ENCODE results near the gene UXS1.

Gene UXS1

DNA sequence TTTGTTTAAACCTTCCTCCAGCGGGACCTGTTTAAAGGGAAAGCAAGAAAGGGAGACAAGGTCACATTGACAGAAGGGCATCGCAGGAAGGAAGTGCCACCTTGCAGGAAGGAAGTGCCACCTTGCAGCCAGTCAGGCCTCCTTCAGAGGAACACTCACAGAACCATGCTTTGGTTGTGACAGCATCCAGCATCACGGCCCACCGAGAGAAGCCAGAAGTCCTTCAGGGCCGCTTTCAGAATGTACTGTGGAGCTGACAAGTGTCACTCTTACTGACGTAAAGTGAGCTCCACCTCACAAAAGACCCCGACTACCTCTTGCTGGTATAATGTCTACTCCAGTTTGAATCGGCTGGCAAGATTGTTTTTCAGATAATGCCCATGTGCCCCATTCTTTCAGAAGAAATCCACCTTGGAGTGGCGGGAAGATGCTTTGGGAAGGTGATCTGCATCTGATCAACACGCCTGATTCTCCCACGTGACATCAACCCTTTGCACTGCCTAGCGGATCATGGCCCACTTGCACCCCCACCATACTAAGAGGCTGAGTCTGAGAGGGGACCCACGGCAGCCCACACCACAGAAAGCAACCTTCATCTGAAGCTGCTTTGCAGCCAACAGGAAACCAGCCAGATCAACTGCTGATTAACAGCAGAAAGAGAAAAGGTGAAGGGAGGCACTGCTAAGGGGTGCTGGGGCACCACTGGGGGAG, 99.8 kb downstream of the UXS1 start:
- in situ Hi-C loops (cut with MboI; ENCODE audit: low sequenced_read_pairs): no loop called here

DNA sequence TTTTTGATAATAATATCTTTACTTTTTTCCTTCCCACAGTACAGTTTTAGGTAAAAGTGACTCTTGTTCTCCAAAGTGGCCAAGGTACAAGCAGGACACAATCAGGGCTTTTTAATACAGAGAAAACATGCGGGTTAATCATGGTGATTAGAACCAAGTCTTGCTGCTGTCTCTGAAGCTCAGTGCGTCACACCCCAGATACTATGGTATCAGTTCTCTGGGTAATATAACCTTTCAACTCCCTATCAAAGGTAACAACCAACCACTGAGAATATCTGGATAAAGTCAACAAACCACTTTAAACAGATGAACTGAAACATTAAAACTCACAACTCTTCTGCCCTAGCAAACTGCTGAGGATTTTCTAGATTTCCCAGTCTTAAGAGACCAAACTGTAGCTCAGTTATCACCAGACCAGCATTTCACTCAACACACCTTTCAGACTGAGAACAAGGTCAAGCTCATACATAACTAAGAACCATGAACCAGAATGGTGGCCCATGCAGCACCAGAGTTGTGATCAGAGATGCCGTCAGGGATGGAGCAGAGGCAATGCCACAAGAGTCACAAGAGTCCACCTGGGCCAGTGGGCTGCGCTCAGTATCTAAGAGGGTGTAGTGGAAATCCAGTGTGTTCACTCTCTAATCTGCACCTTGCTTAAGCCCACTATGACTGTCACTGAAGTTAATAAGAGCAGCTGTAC, 103.0 kb downstream of the UXS1 start:
- in situ Hi-C loops (cut with MboI; ENCODE audit: low sequenced_read_pairs): no loop called here

DNA sequence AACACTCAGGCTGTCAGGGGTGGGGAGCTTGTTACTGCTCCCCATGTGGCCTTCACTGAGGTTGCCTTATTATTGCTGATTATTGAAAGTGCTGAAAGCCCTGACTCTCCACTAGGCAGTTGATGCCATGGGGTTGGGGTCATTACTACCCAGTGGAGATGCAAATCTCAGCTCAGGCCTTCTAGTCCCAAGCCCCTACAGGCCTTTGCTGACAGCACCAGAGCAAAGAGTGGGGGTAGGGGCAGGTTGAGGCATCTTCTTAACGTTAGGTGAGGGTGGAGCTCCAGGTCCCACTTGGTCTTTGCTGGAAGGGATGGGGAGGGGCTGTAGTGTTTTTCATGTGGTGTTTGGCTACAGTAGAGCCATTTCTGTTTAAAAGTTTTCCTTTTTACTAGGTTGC, 104.5 kb downstream of the UXS1 start:
- in situ Hi-C loops (cut with MboI; ENCODE audit: low sequenced_read_pairs): no loop called here

DNA sequence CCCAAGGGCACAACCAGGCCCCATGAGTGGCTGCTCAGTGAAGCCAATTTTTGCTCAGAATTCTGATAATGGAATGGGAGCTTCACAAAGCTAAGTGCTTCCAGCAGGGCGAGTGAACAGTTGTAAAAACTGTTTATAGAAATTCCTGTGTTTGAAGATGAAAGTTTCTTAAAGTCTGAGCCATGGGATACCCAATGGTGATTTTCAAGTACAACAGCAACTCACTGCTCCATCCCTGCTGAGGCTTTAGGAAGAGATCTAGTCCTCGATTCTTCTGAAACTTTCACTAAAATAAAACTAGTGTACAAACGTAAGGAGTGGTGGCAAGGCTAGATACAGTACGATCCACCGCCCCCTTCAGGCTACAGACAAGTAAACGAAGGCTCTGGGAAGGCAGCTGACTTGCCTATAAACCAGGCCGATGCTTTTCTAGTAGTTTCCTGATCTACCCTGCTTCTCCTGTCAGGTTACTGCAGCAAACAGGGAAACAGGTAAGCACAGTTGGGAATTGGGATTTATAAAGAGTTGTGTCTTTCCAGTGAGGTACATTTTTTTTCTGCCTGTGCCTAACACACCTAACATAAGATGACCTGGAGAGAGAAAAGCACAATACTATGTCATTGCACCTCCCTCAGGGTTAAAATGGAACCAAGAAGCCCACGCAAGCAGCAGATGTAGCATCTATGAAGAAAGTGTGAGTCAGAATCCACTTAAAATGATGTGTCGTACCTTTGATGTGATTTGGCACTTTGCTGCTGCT, 108.7 kb downstream of the UXS1 start:
- in situ Hi-C loops (cut with MboI; ENCODE audit: low sequenced_read_pairs): no loop called here

DNA sequence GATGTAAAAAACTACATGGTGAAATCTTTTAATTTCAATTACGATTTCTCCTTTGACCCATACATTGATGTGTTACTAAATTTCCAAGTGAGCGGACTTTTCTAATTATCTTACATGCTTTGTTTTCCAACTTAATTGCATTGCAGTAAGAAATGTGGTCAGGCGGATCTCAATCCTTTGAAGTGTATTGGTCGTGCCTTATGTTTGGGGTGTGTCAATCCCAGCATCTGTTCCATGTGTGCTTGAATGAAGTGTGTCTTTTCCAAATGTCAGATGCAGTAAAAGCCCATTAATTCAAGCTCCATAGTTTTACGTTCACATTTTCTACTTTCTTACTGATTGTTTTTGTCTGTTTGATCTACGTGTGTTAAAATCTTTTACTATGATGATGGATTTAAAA, 113.1 kb downstream of the UXS1 start:
- in situ Hi-C loops (cut with MboI; ENCODE audit: low sequenced_read_pairs): no loop called here

DNA sequence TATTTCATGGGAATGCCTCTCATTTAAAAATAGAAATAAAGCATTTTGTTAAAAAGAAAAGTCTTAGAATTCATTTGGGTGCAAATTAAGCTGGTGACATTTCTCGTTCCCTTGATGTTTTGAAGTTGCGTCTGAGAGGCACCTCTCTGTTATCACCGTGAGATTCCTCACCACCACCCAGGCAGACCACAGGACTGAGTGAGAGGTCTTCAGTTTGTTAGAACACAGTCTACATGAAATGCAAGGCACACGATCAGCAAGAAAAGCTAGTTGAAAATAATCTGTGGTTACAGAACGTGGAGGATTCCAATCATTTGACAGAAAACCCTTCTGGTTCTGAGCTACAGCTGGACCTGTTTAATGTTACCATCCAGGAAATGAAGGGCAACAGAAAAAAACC, 116.0 kb downstream of the UXS1 start:
- in situ Hi-C loops (cut with MboI; ENCODE audit: low sequenced_read_pairs): no loop called here

DNA sequence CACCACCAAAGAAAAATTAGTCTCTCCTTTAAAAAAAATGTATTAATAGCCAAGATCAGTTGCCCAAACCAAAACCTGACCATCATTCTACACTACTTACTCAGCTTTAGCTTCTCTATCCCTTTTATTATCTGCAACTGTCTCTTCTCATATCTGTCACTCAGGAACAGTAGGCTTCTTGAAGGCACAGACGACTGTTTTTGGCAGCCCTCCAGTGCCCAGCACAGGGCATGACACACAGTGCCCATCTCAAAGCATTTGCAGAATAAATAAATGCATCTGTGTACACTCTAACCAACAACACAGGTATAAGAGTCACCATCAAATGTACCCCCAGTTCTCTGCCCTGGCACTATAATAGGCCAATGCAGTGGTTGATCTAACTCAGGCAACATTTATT, 117.2 kb downstream of the UXS1 start:
- in situ Hi-C loops (cut with MboI; ENCODE audit: low sequenced_read_pairs): no loop called here

DNA sequence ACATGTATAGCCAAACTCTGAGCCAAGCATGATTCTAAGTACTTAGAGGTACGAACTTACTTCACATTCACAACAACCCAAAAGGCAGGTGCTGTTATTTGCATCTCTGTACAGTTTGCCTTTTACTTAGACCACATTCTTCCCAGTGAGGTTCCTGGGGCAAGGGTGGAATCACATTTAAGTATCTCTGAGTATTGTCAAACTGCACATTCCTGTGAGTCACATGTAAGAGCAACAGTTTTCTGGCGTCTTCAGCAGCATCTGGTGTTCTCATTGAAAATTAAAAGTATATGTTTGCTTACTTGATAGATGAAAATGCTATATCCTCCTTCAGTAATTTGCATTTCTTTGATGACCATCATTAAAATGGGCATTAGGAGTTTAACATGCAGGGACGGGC, 119.1 kb downstream of the UXS1 start:
- in situ Hi-C loops (cut with MboI; ENCODE audit: low sequenced_read_pairs): no loop called here

DNA sequence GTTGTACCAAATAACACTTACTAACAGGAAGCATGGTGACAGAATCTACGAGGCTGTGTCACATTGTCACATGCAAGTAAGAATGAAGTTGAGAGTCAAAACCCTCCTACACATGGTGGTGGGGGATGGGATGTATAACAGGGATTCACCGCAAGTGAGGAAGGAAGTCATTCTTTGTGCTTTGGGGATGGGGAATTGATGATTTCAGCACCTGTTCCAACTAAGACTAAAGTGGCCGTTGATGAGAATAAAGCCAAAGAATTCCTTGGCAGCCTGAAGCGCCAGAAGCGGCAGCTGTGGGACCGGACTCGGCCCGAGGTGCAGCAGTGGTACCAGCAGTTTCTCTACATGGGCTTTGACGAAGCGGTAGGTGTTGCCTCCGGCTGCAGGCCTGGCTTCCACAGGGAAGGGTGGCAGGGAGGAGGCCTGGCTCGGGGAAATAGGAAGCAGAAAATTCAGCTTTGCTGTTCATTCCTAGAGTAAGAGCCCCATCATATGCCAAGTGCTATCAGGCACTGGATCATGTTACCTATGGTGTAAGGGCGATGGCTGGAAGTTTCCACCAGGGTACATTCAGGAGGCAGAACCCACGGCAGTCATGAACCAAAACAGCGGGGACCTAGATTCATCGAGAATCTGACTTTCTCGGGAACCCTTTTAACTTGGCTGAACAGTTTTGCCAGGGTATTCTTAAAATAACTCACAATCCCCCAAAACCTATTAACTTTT, 120.3 kb downstream of the UXS1 start:
- in situ Hi-C loops (cut with MboI; ENCODE audit: low sequenced_read_pairs): no loop called here

DNA sequence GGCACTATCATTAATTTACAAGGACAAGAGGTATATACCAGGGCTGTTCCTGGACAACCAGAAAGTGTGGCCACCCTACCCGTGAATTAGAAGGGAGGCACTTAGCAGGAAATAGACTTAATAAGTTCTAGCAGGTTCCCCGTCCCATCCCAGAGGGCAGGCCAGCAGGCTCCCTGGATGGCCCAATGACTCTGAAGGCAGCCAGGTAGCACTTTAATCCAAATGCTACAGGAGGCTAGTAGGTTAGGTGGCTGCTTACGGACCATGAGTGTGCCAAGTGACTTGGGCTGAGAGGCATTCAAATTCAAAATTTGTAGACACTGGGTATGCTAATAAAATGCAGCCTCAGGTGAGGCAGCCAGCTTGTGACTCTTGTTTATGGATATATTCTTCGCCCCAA, 123.9 kb downstream of the UXS1 start:
- in situ Hi-C loops (cut with MboI; ENCODE audit: low sequenced_read_pairs): no loop called here

DNA sequence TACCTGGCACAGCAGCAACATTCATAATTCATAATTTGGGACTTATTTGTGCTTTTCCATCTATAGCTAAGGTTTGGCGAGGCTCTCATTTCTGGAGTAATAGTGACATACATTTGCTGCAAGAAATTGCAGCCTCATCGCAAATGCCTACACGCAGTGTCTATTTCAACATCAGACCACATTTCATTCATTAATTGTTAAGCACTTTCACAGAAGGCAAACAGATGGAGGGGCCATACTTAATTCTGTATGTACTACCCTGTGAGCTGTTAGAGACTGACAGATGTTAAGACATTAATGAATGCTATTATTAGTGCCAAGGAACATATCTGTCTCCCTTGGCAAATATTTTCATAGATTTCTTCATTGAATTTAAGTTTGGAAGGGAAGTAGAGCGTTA, 125.7 kb downstream of the UXS1 start:
- in situ Hi-C loops (cut with MboI; ENCODE audit: low sequenced_read_pairs): no loop called here

DNA sequence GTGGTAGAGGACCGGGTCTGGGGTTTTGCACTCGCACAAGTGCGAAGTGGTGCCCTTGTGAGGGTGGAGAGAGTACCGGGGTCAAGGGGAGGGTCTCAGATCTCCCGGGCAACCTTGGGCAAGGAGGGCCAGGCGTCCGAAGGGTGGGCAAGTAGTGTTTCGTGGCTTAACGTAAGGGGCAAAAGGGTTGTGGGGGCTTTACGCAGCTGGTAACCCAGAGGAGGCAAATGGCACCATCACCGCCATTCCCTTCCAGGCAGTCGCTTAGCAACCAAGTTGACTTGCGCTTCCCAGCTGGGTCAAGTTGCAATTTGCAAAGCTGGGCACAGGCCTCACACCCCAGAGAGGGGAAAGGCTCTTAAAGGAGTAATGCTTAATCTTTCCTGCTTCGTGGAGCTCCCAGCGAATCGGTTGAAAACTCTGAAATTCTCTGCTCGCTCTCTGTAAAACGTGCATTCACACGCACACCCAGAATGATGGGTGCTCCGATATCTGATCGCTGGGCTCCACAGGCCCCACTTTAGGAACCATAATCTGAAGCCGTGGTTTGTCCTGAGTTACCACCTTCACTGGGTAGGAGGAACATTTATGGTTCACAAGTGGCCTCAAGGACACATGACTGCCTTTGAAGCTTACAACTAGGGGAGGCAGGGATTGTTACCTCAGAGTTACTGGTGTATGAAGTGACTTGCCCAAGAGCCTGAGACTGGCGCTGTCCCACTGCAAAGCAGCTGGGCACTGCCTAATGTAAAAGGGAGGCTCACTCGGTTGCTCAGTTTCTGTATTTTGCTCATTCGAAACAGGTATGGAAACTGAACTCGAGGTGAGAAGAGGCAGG, 127.9 kb downstream of the UXS1 start:
- in situ Hi-C loops (cut with MboI; ENCODE audit: low sequenced_read_pairs): no loop called here

DNA sequence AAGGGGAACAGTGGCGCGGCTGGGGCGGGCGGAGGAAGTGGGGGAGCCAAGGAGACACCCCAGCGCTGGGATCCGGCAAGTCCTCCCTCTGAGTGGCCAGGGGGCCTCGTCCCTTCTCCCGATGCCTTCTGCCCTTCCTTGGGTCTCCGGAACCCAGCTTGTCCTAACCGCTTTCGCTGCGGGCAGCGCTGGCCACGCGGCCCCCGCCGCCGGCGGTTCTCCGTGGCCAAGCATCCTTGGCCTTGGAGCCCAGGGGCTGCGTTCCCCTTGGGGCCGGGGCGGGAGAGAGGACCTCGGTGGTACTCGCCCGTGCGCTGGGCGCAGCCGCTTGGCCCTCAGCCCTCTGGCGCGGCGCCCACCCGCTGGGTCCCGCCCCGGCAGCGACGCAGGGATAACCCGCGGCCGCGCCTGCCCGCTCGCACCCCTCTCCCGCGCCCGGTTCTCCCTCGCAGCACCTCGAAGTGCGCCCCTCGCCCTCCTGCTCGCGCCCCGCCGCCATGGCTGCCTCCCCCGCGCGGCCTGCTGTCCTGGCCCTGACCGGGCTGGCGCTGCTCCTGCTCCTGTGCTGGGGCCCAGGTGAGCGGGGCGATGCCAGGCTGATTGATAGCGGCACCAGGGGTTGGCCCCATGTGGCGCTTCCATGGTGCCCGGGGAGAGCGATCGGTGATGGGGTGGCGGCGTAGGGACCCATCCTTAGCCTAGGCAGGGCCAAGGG, 128.7 kb downstream of the UXS1 start:
- in situ Hi-C loops (cut with MboI; ENCODE audit: low sequenced_read_pairs): no loop called here

DNA sequence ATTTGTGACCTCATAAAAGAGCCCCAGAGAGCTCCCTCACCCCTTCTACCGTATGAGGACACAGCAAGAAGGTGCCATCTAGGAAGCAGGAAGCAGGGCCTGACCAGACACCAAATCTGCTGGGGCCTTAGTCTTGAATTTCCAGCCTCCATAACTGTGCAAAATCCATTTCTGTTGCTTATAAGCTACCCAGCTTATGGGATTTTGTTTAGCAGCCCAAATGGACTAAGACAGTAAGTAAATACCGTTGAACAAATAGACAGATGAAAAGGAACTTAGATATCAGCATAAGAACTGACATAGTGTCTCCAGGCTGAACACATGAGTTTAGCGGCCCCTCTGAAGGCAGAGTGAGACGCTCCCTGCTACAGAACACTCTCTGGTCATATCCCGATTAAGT, 130.9 kb downstream of the UXS1 start:
- in situ Hi-C loops (cut with MboI; ENCODE audit: low sequenced_read_pairs): no loop called here

DNA sequence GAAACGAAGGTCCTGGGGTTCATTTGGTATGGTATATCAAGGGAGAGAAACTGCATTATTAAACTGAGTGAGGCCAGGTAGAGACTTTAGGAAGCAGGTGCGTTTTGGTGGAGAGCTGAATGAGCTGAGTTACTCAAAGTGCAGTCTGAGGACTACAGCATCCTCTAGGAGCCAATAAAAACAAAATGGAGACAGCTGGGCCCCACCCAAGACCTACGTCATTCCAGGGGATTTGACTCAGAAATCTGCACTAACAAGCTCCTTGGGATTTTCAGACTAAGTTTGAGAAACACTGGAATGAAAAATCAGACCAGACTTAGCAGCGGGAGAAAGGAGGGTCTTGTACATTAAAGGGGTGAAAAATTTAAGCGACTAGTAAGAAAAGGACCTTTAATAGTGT, 131.5 kb downstream of the UXS1 start:
- in situ Hi-C loops (cut with MboI; ENCODE audit: low sequenced_read_pairs): no loop called here

DNA sequence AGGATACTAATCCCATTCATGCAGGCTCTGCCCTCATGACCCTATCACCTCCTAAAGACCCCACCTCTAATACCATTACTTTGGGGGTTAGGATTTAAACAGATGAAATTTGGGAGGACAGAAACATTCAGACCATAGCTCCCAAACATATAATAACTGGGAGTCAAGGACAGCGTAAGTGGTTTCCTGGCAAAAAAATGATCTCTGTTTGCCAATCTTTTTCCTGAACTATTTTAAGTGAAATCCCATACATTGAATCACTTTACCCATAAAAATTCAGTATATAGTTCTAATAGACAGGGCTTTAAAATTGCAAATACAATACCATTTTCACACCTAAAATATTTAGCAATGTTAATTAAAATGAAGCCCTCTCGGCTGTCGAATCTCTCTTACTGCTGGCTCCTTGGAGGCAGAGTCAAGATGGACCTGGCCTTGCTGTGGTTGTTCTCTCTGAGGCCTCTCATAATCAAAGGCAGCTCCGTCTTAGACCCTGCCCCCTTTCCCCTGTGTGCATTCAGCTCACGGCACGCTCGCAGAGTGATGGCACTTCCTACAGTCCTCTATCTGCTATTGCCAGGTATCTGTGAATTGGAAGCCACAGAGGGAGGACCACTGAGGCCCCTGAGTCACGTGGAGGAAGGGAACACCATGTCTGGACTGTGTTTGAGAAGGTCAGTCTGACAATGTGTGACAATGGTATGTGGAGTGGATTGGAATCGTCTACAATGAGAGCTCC, 132.3 kb downstream of the UXS1 start:
- in situ Hi-C loops (cut with MboI; ENCODE audit: low sequenced_read_pairs): no loop called here

DNA sequence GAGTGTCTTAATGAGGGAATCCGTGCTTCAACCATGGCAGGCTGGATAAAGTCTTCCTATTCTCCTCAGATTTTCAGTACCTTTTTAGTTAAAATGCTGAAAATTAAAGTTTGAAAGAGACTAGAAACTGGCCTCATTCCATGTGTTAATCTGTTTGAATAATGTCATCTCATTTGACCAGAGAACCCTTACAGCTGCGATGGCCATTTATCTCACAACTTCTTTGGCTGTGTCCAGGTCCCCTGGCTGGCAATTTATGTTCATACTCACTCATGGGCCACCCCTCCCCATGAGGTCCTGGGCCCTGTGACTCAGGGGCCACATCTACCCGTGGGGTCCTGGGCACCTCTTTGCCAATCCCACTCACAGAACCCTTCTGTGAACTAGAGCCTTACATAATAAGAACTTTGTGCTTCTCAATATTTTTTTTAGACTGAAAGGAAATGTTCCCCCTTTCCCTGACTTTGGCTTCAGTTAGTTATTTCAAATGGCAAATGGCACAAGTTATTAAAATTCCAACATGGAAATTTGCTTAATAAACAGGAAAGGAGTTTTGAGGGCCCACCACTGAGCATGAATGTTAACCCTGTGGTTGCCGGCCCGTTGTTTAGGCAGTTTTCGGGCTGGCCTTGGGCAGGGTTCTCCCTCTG, 134.6 kb downstream of the UXS1 start:
- in situ Hi-C loops (cut with MboI; ENCODE audit: low sequenced_read_pairs): no loop called here

DNA sequence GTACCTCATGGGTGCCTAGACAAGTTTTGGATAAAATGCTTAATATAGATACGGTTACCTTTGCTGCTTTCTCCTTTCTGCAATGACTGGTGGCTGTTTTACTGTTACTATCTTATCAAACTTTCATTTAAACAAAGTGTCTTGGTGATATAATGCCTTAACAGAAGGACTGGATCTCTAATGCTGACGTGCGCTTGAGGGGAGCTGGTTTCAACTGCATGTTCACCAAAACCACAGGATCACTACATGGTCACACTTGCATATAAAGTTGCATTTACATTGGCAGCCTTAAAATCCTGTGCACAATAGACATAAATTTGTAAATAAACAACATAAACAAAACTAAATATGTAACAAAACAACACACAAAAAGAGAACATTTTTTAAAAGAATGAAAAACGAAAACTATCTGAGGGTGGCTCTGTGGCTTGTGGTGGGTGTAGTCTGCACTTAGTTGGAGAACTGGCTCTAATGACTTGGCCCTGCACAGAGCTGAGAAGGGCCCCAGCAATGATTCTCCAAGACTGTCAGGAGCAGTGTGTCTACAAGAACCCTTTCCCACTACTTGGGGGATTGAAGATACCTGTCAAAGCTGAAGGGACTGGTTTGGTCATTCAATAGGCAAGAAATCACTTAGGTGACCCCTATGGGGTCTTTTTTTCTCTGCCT, 135.5 kb downstream of the UXS1 start:
- in situ Hi-C loops (cut with MboI; ENCODE audit: low sequenced_read_pairs): no loop called here

Data from HL-60/S4 treated with retinoic acid at 250 ng/mL for 4 days and 3 days (cell line).